Measurements from ENCODE around the gene MTHFD1. TPM values are rescaled to one million over a fixed set of nuclear protein-coding genes. Genes with fewer than 3 reads are reported as not detected.

MTHFD1 gene
- total and polyA plus RNA-seq, 2 donors (not counting 3 experiments of a cell fraction or from before 2014, with no cell fraction given) = 26.3 to 114 TPM

- ChIA-PET CTCF (interaction anchor here (1.4 to 2.6 kb wide), 5 partner anchors 8 to 78 kb away, joined by 3 to 31 read pairs (median 9); no protein-coding TSS in a partner anchor), POLR2A (no interaction called here)
- Histone ChIP-seq H3K36me3 (ENCODE audit: control insufficient read depth in 2 of 2, extremely low read depth in 1 of 2, insufficient read depth in 2 of 2, low read length in 2 of 2) (peaks cover 3 to 14% of the 10 kb centered on the region in 2 experiments), H3K4me3 (replicated peaks in 1 of 3; ENCODE audit: insufficient read depth in 1 of 3, low read depth in 1 of 3, low read length in 3 of 3) (no peak overlapping the region), H3K4me2 (ENCODE audit: insufficient read depth, low read length) (no peak overlapping the region), H3K9me1 (replicated peaks; ENCODE audit: control insufficient read depth, extremely low read depth, insufficient read depth, low read length) (no peaks in the 10 kb centered on the region), H4K20me1 (replicated peaks; ENCODE audit: control insufficient read depth, extremely low read depth, insufficient read depth, low read length) (no peaks in the 10 kb centered on the region), H3K27ac (ENCODE audit: insufficient read depth, low read depth, low read length) (no peak overlapping the region), H3K9me3 (replicated peaks; ENCODE audit: control insufficient read depth, insufficient read depth, low read length) (no peaks in the 10 kb centered on the region), H3K79me2 (ENCODE audit: control insufficient read depth, insufficient read depth, low read length) (no peaks in the 10 kb centered on the region), H2AFZ (ENCODE audit: low read depth, low read length) (no peak overlapping the region), H3K9ac (replicated peaks; ENCODE audit: extremely low read depth, insufficient read depth, low read length) (no peak overlapping the region), H3K27me3 (ENCODE audit: control insufficient read depth in 2 of 2, insufficient read depth in 2 of 2, low read length in 2 of 2) (no peaks in the 10 kb centered on the region), H3K4me1 (ENCODE audit: control insufficient read depth, extremely low read depth, insufficient read depth, low read length) (no peaks in the 10 kb centered on the region)
- intact Hi-C loops (cut with micrococcal nuclease) (no loop called here), dilution Hi-C loops (cut with MboI; ENCODE audit: extremely low pct_ligation_motif_present, low sequenced_read_pairs) (no loop called here)
- no TSS peak for BruUV-seq (replicated peaks)
- TF ChIP-seq EZH2 (IDR thresholded peaks at IDR 0.05; ENCODE audit: borderline replicate concordance, low read depth, low read length, severe bottlenecking) = no peak
- TF ChIP-seq JUN (IDR thresholded peaks at IDR 0.05; ENCODE audit: borderline replicate concordance, insufficient read depth, insufficient read length, low read depth) = no peak
- no peak for TF ChIP-seq POLR2AphosphoS5 (IDR thresholded peaks at IDR 0.05; ENCODE audit: insufficient read depth, low read depth, low read length)
- no peak for TF ChIP-seq MAX (IDR thresholded peaks at IDR 0.05; ENCODE audit: insufficient read depth, insufficient read length)
- no peak for TF ChIP-seq CTCF (IDR thresholded peaks at IDR 0.05; ENCODE audit: extremely low read depth in 1 of 2, insufficient read depth in 1 of 2, low read depth in 1 of 2, low read length in 2 of 2)
- TF ChIP-seq FOS (IDR thresholded peaks at IDR 0.05; ENCODE audit: borderline replicate concordance, insufficient read depth, low read length) = no peak
- no peak for TF ChIP-seq MYC (IDR thresholded peaks at IDR 0.05; ENCODE audit: low read depth, low read length)
- FAIRE-seq (no peak), DNase-seq (ENCODE audit: low read depth, low spot score) (no peak)
Observed at GRCh38 chr14:64422005-64422404, 33.9 kb downstream of the MTHFD1 start.

Measured in endothelial cell of umbilical vein (primary cell).